DMS153 treated with DMSO at 0.1 percent for 48 hours (cell line): ENCODE measurements around the gene ABCF3.

Source experiments
- DNase-seq: peaks from one replicate; lab custom pipeline; 2025; ENCODE audit not compliant: unreplicated experiment; lab: John Stamatoyannopoulos, UW

Gene ABCF3

DNA sequence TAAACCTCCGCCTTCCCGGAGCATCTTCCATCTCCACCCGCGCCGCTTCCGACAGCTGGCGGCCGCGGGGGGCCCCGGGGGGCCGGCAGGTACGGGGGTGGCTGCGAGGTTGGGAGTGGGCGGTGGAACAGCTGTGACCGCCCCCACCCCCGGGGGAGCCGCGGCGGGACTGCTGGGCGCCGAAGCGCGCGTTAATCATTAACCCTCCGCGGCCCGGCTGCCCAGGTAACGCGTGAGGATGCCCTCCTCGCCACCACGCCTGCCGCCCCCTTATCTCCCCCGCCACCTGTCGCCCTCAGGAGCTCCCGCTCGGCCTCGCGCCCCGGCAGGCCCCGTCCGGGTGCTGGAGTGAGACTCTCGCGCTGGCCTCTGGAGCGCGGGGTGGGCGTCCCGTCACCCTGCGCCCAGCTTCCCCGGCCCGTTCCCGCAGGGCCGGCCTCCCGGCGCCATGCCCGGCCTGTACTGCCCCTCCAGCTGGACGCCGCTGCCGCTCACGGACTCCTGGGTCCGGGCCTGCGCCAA, 44.1 kb downstream of the ABCF3 start:
- DNase-seq = no peak

DNA sequence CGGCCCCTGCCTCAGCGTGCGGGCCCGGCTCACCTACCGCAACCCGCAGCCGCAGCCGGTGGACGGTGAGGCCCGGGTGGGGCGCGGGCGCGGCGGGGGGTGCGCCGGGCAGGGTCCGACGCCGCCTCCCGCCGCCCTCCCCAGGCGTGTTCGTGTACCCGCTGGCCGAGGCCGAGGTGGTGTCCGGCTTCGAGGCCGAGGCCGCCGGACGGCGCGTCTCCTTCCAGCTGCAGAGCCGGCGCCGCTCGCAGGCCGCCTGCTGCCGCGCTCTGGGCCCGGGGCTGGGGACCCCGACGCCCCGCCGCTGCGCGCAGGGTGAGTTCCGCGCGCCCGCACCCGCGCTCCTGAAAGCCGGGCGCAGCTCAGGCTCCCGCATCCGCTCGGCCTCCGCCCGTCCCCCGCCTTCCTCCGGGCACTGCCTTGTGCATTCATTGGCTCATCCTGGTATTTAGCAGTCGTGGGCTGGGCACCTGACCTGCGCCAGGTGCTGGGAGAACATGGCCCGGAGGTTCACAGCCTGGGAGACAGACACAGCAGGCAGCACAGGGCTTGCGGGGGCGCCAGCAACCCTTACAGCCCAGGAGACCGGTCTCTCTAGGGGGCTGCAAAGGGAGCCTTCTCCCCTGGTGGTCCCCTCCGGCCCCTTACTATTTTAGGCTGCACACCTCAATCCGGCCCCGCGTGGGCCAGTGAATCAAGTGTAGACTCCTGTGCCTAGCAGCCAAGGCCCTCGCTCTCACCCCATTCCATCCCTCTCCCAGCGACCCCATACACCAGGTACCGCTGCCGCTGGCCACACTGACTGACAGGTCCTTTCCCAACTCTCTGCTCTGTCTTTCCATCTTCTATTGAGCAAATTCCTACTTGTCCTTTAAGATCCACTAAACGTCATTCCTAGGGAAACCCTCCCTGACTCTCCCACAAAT, 44.9 kb downstream of the ABCF3 start:
- DNase-seq = peak; percentile 40

DNA sequence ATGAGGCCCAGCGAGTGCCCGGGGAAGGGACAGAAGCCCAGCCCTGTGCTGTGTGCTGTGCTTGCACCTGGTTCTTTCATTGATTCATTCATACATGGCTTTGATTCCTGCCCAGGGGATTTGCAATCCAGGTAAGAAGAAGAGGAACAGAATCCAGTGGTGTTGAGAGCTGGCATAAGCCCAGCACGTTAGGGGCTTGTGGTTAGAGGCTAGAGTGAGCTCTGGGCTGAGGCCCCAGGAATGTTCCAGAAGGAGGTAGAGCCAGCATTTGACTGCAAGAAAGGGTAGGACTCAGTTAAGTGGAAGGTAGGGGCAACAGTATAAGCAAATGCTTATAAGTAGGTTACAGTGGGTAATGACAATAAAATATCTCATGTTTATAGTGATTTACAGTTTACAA, 45.7 kb downstream of the ABCF3 start:
- DNase-seq = no peak

DNA sequence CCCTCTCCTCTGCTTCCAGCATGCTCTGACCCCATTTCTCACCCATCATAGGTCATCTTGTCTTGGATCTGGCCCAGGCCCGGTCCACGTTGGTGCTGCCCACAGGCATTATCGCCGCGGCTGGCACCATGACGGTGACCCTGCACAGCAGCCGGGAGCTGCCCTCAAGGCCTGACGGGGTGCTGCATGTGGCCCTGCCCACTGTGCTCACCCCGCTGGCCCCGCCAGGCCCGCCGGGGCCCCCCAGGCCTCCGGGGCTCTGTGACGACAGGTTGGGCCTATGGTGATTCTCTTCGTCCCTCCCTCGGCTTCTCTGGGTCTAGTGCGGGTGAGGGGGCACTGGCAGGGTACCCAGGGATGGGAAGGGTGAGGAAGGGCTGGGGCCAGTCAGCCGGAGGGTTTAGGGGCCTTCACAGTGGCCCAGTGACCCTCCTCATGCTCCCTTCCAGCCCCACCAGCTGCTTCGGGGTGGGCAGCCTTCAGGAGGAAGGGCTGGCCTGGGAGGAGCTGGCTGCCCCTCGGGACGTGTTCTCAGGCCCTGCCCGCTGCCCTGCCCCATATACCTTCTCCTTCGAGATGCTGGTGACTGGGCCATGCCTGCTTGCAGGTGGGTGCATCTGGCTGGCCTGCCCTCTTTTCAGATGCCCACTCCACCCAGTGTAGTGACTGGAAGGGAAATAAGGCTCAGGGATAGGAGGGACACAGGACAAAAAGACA, 47.3 kb downstream of the ABCF3 start:
- DNase-seq = no peak

DNA sequence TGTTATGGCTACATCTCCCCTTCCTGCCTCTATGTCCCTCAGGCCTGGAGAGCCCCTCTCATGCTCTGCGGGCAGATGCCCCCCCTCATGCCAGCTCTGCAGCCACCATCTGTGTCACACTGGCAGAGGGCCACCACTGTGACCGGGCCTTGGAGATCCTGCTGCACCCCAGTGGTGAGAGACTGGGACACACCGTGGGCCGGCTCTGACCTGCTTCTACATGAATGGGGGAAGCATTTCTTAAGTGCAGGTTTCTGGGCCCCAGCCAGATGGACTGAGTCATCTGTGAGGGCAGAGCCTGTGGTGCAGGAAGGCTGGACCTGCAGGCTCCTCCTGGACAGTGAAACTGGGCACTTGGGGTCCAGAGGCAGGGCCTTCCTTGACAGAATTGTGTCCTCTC, 48.2 kb downstream of the ABCF3 start:
- no peak for DNase-seq

DNA sequence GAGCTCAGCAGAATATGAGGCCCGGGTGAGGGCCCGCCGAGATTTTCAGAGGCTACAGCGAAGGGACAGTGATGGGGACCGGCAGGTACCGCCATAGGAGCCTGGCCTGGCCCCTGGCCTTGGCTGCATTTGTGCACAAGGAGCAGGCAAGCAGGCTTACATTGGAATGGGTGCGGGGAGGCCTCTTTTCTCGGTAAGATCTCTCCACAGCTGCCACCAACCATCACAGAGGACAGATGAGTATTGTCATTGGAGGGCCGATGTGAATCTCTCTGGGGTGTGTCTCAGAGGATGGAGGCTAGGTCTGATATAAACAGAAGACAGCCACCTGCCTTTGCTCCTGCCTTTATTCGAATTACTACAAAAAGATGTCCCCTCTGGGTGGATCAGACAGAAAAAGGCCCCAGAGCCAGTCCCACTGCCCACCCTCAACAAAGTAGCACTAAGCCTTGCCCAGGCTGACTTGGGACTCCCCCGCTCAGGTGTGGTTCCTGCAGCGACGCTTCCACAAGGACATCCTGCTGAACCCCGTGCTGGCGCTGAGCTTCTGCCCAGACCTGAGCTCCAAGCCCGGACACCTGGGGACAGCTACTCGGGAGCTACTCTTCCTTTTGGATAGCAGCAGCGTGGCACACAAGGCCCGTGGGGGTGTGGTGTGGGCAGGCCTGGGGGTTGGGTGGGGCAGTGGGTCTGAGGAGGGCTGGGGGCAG, 48.8 kb downstream of the ABCF3 start:
- DNase-seq = no peak

DNA sequence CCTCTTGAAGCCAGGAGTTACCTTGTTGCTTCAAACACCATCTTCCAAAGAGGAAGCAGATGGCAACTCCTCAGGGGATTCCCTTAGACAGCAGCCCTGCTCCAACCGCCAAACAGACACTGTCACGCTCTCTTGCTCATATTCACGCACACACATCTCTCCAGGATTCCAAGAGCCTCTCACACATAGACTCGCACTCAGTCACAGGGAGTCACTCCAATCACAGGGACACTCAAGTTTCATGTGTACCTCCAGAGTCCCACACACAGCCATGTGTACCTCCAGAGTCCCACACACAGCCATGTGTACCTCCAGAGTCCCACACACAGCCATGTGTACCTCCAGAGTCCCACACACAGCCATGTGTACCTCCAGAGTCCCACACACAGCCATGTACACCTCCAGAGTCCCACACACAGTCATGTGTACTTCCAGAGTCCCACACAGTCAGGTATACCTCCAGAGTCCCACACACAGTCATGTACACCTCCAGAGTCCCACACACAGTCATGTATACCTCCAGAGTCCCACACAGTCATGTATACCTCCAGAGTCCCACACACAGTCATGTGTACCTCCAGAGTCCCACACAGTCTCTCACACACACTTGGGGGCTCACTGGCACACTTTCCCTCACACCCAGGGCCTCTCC, 49.5 kb downstream of the ABCF3 start:
- no peak for DNase-seq

DNA sequence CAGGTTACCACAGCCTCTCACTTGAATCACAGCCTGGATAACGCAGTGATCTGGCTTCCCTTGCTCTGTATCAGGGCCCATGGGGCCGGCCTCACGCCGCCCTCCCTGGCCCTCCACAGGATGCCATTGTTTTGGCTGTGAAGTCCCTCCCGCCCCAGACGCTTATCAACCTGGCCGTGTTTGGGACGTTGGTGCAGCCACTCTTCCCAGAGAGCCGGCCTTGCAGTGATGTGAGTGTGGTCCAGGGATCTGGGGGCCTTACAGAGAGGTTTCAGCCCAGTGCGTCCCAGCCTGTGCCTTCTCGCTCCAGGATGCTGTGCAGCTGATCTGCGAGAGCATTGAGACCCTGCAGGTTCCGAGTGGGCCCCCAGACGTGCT, 50.0 kb downstream of the ABCF3 start:
- DNase-seq = no peak

DNA sequence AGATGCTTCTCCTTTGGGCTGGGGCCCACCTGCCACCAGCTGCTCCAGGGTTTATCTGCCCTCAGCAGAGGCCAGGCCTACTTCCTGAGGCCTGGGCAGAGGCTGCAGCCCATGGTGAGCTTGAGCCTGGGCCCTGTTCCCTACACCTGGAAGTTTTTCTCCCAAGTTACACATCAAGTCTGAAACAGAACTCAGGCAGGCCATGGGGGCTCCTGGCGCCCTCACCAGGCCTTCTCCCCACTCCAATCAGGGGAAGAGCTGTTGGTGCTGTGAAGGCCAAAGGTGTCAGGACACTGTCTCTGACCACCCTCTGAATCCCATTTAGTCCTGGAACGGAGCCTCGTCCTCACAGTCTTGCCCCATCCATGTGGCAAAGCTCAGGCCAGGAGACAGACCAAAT, 50.6 kb downstream of the ABCF3 start:
- no peak for DNase-seq

DNA sequence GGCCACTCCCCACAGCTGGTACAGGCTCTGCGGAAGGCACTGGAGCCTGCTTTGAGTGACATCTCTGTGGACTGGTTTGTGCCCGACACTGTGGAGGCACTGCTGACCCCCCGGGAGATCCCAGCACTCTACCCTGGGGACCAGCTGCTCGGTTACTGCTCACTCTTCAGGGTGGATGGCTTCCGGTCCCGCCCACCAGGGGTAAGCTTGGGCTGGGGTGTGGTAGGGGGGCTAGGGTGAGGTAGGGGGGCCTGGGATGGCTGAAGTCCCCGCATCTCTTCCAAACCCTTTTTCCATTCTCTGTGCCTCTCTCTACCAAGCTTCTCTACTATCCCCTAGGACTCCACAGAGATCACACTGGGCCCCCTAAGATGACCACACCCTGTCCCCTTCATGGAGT, 51.2 kb downstream of the ABCF3 start:
- no peak for DNase-seq

DNA sequence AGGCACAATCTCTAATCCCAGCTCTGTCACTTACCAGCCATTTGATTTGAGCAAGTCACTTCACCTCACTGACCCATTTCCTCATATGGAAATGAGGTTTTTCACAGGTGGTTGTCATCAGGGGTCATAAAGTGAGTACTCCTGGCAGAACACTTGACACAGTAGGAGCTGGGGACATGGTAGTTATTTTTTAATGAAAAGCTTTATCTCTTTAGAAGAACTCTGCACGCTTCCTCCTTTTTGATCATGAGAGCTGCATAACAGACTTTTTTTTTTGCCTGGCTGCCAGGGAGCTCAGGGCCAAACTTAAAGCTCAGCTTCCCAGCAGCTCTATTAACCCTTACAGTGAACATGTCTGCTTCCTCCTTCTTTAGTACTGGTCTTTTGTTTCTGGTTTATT, 51.8 kb downstream of the ABCF3 start:
- no peak for DNase-seq

DNA sequence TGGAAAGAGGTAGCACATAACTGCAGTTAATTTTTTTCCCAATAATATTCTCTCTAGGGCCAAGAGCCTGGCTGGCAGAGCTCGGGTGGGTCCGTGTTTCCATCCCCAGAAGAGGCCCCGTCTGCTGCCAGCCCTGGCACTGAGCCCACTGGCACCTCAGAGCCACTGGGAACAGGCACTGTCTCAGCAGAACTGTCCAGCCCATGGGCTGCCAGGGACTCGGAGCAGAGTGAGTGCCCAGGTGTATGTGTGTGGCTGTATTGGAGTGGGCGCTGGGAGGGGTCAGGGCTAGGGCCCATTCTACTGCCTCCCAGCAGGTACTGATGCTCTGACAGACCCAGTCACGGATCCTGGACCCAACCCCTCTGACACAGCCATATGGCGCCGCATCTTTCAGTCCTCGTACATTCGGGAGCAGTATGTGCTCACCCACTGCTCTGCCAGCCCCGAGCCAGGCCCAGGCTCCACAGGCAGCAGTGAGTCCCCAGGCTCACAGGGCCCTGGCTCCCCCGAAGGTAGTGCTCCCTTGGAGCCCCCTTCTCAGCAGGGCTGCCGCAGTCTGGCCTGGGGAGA, 52.3 kb downstream of the ABCF3 start:
- DNase-seq = no peak

DNA sequence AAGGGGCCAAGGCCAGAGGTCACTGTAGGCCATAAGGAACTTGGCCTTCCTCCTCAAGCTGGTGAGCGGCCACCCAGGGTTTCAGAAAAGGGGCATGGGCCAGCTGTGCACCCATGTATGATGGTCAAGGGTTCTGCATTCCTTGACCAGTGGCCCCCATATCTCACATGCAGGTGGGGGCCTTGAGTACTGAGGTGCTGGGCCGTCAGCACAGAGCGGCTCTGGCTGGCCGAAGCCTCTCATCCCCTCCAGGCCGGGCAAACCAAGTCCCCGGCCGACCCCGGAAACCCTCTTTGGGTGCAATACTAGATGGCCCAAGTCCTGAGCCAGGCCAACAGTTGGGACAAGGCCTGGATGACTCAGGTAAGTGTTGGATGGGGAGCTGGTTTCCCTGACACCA, 53.2 kb downstream of the ABCF3 start:
- no peak for DNase-seq

DNA sequence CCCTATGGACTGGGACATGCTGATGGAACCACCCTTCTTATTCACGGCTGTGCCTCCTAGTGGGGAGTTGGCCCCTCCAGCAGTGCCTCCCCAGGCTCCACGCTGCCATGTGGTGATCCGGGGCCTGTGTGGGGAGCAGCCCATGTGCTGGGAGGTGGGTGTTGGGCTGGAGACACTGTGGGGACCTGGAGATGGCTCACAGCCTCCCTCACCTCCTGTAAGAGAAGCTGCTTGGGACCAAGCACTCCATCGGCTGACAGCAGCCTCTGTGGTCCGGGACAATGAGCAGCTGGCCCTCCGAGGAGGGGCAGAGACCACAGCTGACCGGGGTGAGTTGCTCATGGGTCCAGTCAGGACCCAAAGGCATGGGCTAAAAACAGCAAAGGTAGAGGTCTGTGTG, 53.7 kb downstream of the ABCF3 start:
- DNase-seq = no peak

DNA sequence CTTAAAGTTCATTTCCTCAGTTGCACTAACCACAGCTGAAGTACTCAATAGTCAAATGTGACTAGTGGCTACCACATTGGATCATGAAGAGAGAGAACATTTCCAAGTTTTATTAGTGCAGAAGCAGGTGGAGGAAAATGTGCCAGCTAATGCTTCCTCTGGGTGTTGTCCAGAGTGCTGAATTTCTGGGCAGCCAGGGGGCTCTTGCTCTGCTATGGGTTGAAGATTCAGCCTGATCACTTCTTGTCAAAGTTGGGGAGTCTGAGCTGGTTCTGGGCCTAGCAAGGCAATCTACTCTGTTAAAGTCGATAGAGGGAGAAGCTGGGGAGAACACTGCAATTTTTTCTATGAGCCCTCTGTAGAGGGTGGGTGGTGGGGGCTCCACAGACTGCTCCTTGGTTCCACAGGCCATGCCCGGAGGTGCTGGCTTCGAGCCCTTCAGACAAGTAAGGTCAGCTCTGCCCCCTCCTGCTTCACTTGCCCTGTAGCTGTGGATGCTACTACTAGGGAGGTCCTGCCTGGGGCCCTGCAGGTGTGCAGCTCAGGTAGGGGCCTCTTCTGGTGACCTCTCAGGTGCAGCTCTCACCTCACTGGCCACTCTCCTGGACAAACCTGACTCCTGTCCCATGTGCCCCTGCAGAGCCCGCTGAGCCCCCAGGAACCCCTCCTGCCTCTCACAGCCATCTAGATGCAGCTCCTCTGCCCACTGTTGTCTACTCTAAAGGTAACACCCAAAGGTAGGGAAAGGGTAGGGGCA, 54.6 kb downstream of the ABCF3 start:
- DNase-seq = no peak

DNA sequence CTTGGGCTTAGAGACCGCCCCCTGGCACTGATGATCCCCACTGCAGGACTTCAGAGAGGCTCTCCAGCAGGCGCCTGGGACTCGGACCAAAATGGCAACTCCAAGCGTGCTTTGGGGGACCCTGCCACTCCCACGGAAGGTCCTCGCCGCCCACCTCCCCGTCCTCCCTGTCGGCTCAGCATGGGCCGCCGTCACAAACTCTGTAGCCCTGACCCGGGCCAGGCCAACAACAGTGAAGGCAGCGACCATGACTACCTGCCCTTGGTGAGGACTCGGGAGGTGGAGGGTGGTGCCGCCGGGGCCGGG, 55.1 kb downstream of the ABCF3 start:
- no peak for DNase-seq

DNA sequence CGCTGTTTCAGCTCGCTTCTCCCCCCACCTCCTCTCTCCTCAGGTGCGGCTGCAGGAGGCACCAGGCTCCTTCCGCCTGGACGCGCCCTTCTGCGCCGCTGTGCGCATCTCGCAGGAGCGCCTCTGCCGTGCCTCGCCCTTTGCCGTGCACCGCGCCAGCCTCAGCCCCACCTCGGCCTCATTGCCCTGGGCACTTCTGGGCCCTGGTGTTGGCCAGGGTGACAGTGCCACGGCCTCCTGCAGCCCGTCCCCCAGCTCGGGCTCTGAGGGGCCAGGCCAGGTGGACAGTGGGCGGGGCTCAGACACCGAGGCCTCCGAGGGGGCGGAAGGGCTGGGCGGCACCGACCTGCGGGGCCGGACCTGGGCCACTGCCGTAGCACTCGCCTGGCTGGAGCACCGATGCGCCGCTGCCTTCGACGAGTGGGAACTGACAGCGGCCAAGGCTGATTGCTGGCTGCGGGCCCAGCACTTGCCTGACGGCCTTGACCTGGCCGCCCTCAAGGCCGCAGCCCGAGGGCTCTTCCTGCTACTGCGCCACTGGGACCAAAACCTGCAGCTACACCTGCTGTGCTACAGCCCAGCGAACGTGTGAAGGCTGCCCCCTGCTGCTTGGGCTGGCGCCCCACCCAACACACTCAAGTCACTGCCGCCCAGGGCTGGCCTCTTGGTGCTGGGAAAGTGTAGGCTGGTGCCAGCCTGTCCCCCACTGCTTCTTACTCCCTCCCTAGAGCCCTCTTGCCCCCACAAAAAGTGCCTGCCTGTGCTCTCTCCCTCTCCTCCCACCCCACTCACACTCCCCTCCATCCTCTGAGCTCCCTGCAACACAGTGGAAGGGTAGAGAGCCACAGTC, 55.7 kb downstream of the ABCF3 start:
- DNase-seq = peak; percentile 76

DNA sequence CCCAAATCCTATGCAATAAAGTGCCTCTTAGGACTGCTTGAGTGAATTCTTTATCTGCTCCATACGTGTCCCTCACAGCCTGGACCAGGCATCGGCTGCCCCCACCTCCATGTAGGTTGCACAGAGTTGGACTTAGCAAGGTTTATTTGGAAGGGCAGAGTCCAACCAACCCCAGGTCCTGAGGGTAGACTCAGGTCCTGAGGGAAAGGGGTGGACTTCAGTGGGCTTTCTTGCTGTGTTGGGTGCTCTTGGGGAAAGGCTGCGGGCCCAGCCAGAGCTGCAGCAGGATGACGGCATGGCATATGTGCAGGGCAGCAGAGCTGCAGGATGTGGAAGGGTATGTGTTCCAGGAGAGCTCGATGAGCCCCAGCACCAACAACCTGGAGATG, 56.3 kb downstream of the ABCF3 start:
- DNase-seq = no peak
